Fibroblast of skin of right biceps (primary cell): Measurements from ENCODE around the gene COL1A2.

Experiments used
- DNase-seq: peaks from one replicate; pipeline ENCODE4 v3.0.0-alpha.2; 2013

COL1A2 gene

GRCh38 chr7:94439893-94440381, 45.2 kb downstream of the COL1A2 start:
- DNase-seq, result peak; percentile 53

GRCh38 chr7:94440451-94441039, 45.9 kb downstream of the COL1A2 start:
- peak; percentile 40 for DNase-seq

GRCh38 chr7:94441138-94441537, 46.4 kb downstream of the COL1A2 start:
- no peak for DNase-seq

GRCh38 chr7:94442639-94443038, 47.9 kb downstream of the COL1A2 start:
- no peak for DNase-seq

- DNase-seq, result no peak
These were observed 50.1 kb downstream of the COL1A2 start for GRCh38 chr7:94444813-94445212.

GRCh38 chr7:94445696-94446194, 51.0 kb downstream of the COL1A2 start:
- DNase-seq, result no peak

GRCh38 chr7:94446308-94446707, 51.6 kb downstream of the COL1A2 start:
- no peak for DNase-seq

DNA sequence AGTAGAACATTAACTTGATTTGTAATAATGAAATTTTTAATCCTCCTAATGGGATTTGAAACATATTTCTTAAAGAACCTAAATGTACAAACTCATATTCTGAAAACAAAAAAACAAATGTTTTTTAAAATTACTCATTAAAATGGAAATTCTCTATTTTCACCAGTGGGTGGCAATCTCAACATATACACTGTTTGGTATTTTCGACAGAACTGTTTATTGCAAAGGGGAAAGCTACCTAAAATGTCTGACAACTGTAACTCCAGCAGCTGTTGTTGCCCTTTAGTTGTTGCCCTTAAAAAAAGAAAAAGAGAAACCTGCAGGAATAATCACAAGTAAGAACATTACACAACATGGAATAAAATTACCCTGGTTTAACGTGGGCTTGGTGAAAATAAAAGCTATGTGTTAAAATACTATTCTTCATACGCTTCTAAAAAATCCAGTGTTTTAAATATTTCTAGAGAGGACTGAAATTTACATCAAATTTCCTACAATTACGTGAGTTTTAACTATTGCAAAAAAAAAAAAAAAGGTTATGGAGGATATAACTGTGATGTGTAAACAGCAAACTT, 54.5 kb downstream of the COL1A2 start:
- peak; percentile 53 for DNase-seq

GRCh38 chr7:94450044-94450697, 55.5 kb downstream of the COL1A2 start:
- DNase-seq, result no peak

GRCh38 chr7:94451187-94451586, 56.5 kb downstream of the COL1A2 start:
- DNase-seq, result no peak

DNA sequence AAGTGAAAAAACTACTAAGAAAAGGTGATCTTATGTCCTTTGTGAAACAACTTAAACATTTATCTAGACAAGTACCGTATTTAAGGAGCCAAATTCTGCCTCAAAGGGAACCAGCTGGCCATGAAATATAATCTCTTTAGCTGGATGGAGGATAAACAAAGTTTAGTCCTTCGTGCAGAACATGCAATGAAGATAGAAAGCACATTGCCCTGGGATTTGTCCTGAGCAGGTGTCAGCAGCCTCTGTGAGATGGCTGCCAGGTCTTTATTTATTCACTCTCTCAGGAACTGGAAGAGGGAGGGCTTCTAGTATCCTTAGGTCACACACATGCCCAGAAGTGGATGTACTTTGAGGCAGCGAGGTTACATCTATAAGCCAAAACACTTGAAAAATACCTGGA, 57.5 kb downstream of the COL1A2 start:
- DNase-seq, result no peak

- DNase-seq, result no peak
These were observed 59.2 kb downstream of the COL1A2 start for GRCh38 chr7:94453898-94454297.

- DNase-seq, result no peak
These were observed 63.3 kb downstream of the COL1A2 start for GRCh38 chr7:94458041-94458440.

- no peak for DNase-seq
These were observed 71.8 kb downstream of the COL1A2 start for GRCh38 chr7:94466516-94466915.

DNA sequence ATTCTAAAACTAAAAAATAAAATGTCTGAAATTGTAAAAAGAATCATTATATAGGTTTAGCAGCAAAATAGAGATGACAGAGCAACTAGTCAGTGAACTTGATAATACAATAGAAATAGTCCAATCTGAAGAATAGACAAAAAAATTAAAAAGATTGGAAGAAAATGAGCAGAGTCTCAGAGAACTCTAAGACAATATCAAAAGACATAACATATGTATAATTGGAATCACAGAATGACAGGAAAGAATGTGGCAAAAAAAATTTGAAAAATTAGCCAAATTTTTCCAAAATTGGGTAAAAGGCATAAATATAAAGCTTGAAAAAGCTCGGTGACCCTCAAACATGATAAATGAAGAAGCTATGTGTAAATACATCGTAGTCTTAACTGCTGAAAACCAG, 76.9 kb downstream of the COL1A2 start:
- DNase-seq, result no peak

DNA sequence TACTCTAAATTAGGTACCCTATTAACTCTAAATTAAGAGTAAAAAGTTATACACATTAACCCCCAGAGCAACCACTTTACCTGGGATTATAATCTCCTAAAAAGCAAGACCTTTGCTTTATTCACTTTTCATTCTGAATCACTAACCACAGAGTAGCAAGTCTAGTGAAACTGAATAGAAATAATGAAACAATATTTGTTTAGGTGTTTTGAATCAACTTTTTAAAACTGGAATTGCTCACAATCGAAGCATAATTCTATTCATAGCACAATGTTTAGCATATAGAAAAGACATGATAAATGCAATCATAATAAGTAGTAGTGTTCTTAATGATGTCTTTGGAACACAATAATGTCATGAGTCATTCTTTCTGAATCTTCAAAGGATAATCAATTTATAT, 77.9 kb downstream of the COL1A2 start:
- DNase-seq, result no peak

DNA sequence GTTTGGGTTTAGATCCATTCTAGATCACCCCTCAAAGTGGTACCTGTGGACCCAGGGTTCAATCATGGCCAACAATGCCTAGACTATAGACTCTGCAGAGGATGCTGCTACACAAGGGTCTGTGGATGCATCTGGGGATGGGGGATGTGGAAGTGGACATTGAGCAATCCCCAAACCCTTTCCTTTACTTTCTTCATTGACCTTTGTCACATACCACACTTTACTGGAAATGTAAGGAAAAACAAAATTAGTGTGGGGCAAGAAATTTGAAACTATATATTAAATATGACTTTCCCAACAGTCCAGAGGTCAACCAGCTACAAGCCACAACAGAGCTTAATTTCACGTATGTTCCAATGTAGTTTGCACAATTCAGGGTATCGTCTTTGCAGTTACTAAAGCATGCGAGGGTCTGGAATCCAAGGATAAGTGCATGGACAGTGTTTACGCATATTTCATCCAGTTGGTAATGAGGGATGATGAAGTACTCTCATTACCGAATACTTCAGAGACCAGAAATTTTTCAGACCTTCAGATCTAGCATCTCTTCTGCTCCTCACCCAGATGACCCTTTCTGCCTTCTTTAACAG, 81.7 kb downstream of the COL1A2 start:
- DNase-seq, result no peak

GRCh38 chr7:94477878-94478277, 83.2 kb downstream of the COL1A2 start:
- no peak for DNase-seq

GRCh38 chr7:94478648-94479214, 84.0 kb downstream of the COL1A2 start:
- no peak for DNase-seq
